MM.1S (cell line): ENCODE measurements around the gene PARPBP.
"Not testable (repeated sequence)": the region's sequence is repeated elsewhere in the genome, so short reads cannot be mapped to it uniquely, and the experiment has no call there.

Experiments
- DNase-seq: peaks from one replicate; pipeline ENCODE4 v3.0.0-alpha.2; 2015
- H2AFZ ChIP-seq: fragments of 300-600 bp; sonication (generic); 2 replicates; pipeline ENCODE4 v1.6.0; 2016; ENCODE audit warnings: antibody characterized with exemption, low read length
- H3F3A ChIP-seq: fragments of 300-600 bp; sonication (generic); 2 replicates; pipeline ENCODE4 v1.6.1; 2016; ENCODE audit warnings: mild to moderate bottlenecking, antibody characterized with exemption, low read length, moderate library complexity, mixed read lengths; ENCODE audit not compliant: insufficient read depth
- H3K27ac ChIP-seq: fragments of 300-600 bp; sonication (generic); 2 replicates; pipeline ENCODE4 v1.5.1; 2016; ENCODE audit warnings: mild to moderate bottlenecking, low read length
- H3K27me3 ChIP-seq: fragments of 300-600 bp; sonication (generic); replicated peaks from 2 replicates; pipeline ENCODE4 v1.6.0; 2016; ENCODE audit warnings: low read length; ENCODE audit not compliant: insufficient read depth
- H3K36me3 ChIP-seq: fragments of 300-600 bp; sonication (generic); replicated peaks from 2 replicates; pipeline ENCODE4 v1.6.1; 2016; ENCODE audit warnings: mild to moderate bottlenecking, low read length, mixed read lengths; ENCODE audit not compliant: insufficient read depth
- H3K4me1 ChIP-seq: fragments of 300-600 bp; sonication (generic); 2 replicates; pipeline ENCODE4 v1.6.1; 2016; ENCODE audit warnings: low read length, mixed read lengths
- H3K4me2 ChIP-seq: fragments of 300-600 bp; sonication (generic); 2 replicates; pipeline ENCODE4 v1.6.0; 2016; ENCODE audit warnings: low read depth, low read length
- H3K4me3 ChIP-seq: fragments of 300-600 bp; sonication (generic); 2 replicates; pipeline ENCODE4 v1.5.1; 2016; ENCODE audit warnings: low read length, mixed read lengths
- H3K79me2 ChIP-seq: fragments of 300-600 bp; sonication (generic); 2 replicates; pipeline ENCODE4 v1.6.1; 2016; ENCODE audit warnings: mixed run types, low read length, mixed read lengths
- H3K9ac ChIP-seq: fragments of 300-600 bp; sonication (generic); 2 replicates; pipeline ENCODE4 v1.6.1; 2016; ENCODE audit warnings: low read length, mixed read lengths
- H3K9me2 ChIP-seq: fragments of 300-600 bp; sonication (generic); replicated peaks from 2 replicates; pipeline ENCODE4 v1.6.1; 2016; ENCODE audit warnings: mild to moderate bottlenecking, low read length, mixed read lengths; ENCODE audit not compliant: insufficient read depth
- H3K9me3 ChIP-seq: fragments of 300-600 bp; sonication (generic); replicated peaks from 2 replicates; pipeline ENCODE4 v1.6.1; 2016; ENCODE audit warnings: mild to moderate bottlenecking, low read length, mixed read lengths; ENCODE audit not compliant: insufficient read depth
- H4K20me1 ChIP-seq: fragments of 300-600 bp; sonication (generic); 2 replicates; pipeline ENCODE4 v1.6.1; 2016; ENCODE audit warnings: mild to moderate bottlenecking, low read length, moderate library complexity, mixed read lengths; ENCODE audit not compliant: insufficient read depth
- EZH2 ChIP-seq: fragments of 300-600 bp; sonication (generic); optimal IDR thresholded peaks from 2 replicates; pipeline ENCODE3; 2017; ENCODE audit warnings: low read depth, mild to moderate bottlenecking, antibody characterized with exemption, low read length, mixed read lengths
- EZH2phosphoT487 ChIP-seq: fragments of 300-600 bp; sonication (generic); IDR thresholded peaks from 2 replicates; pipeline ENCODE4 v1.6.1; 2018; ENCODE audit warnings: antibody characterized with exemption, low read length
- TF ChIP-seq, protein P1 (sequence below): fragments of 300-600 bp; sonication (generic); IDR thresholded peaks from 2 replicates; pipeline ENCODE4 v1.5.1; 2016; ENCODE audit warnings: antibody characterized with exemption, low read length, mixed read lengths

Gene PARPBP

DNA sequence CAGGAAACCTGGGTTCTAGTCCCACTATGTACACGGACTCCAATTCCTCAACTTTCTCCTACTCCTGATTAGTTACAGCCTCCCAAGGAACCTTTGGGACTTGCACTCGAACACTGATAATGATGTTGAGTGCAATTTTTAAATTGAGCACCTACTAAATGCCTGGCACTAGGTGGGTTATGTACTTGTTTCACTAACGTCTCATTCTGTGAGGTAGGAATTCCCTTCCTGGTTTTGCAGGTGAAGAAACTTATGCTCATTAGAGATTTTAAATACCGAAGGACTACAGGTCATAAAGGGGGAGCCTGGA lies 536 bp downstream of the PARPBP start:
- Histone ChIP-seq H3K9ac (peak overlapping the region; percentile 76), H3K4me2 (peak overlapping the region; percentile 92), H3K4me1 (peaks cover 16% of the 10 kb centered on the region; the same call in 1 of the 2 replicates), H2AFZ (peak overlapping the region; percentile 94), H3K36me3 (peaks cover 4% of the 10 kb centered on the region), H3K27ac (peak overlapping the region; percentile 61; the same call in 1 of the 2 replicates), H3K79me2 (peaks cover 49% of the 10 kb centered on the region), H4K20me1 (no peaks in the 10 kb centered on the region), H3K4me3 (peak overlapping the region; percentile 87), H3K9me3 (no peaks in the 10 kb centered on the region), H3K27me3 (no peaks in the 10 kb centered on the region), H3F3A (peaks cover 10% of the 10 kb centered on the region; the same call in 1 of the 2 replicates), H3K9me2 (no peaks in the 10 kb centered on the region)
- DNase-seq = no peak
- no peak for TF ChIP-seq EZH2phosphoT487
- TF ChIP-seq, protein P1, sequence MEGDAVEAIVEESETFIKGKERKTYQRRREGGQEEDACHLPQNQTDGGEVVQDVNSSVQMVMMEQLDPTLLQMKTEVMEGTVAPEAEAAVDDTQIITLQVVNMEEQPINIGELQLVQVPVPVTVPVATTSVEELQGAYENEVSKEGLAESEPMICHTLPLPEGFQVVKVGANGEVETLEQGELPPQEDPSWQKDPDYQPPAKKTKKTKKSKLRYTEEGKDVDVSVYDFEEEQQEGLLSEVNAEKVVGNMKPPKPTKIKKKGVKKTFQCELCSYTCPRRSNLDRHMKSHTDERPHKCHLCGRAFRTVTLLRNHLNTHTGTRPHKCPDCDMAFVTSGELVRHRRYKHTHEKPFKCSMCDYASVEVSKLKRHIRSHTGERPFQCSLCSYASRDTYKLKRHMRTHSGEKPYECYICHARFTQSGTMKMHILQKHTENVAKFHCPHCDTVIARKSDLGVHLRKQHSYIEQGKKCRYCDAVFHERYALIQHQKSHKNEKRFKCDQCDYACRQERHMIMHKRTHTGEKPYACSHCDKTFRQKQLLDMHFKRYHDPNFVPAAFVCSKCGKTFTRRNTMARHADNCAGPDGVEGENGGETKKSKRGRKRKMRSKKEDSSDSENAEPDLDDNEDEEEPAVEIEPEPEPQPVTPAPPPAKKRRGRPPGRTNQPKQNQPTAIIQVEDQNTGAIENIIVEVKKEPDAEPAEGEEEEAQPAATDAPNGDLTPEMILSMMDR = no peak
- no peak for TF ChIP-seq EZH2

DNA sequence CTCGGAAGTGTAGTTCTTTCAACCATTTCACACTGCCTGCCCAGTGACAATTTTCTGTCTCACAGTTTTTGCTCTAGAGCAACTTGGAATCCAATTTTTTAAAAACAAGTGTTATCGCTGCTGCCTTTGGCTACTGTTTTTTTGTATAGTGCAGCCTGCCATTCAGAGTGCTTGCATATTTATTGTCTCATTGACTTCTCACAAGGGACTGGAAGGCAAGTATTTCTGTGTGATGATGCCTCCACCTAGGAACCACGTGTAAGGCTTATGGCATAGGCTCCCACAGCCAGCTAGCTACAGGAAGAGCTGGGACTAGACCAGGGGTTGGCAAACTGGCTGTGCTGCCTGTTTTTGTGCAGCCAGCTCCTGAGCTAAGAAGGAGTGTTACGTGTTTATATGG lies 903 bp downstream of the PARPBP start:
- no peak for TF ChIP-seq EZH2
- TF ChIP-seq, protein P1 = no peak
- TF ChIP-seq EZH2phosphoT487 = no peak
- Histone ChIP-seq H2AFZ (peak overlapping the region; percentile 94), H3K9me2 (no peaks in the 10 kb centered on the region), H4K20me1 (no peaks in the 10 kb centered on the region), H3K4me1 (peaks cover 16% of the 10 kb centered on the region; the same call in 1 of the 2 replicates), H3K27me3 (no peaks in the 10 kb centered on the region), H3K9me3 (no peaks in the 10 kb centered on the region), H3F3A (peaks cover 10% of the 10 kb centered on the region; the same call in 1 of the 2 replicates), H3K4me3 (peak overlapping the region; percentile 87), H3K9ac (peak overlapping the region; percentile 76), H3K36me3 (peaks cover 4% of the 10 kb centered on the region), H3K27ac (peak overlapping the region; percentile 61; the same call in 1 of the 2 replicates), H3K4me2 (peak overlapping the region; percentile 92), H3K79me2 (peaks cover 49% of the 10 kb centered on the region)
- peak; percentile 14 for DNase-seq

DNA sequence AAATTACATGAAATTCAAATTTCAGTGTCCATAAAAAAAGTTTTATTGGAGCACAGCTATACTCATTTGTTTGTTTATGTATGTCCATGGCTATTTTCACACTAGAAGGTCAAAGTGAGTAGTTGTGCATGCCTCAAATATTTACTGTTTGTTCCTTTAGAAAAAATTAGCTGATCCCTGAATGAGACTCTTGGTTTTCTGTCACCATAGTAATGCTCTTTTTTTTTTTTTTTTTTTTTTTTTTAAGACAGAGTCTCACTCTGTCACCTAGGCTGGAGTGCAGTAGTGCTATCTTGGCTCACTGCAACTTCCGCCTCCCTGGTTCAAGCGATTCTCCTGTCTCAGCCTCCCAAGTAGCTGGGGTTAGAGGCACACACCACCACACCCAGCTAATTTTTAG lies 1.3 kb downstream of the PARPBP start:
- Histone ChIP-seq H3K4me1 (peaks cover 16% of the 10 kb centered on the region; the same call in 1 of the 2 replicates), H3K4me2 (peak overlapping the region; percentile 92), H3K4me3 (peak overlapping the region; percentile 87), H3K9ac (peak overlapping the region; percentile 76; the same call in 1 of the 2 replicates), H3K79me2 (peaks cover 49% of the 10 kb centered on the region), H3K27ac (peak overlapping the region; percentile 61; the same call in 1 of the 2 replicates), H2AFZ (peak overlapping the region; percentile 94)
- H3K9me2 ChIP-seq, H3K9me3 ChIP-seq, H3F3A ChIP-seq, H3K27me3 ChIP-seq, H3K36me3 ChIP-seq, DNase-seq, H4K20me1 ChIP-seq: not testable (repeated sequence)

DNA sequence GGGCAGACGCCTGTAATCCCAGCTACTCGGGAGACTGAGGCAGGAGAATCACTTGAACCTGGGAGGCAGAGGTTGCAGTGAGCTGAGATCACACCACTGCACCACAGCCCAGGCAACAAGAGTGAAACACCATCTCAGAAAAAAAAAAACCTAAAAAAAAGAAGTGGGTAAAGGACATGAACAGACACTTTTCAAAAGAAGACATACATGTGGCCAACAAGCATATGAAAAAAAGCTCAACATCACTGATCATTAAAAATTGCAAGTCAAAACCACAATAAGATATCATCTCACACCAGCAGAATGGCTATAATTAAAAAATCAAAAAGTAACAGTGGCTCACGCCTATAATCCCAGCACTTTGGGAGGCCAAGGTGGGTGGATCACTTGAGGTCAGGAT lies 10.7 kb downstream of the PARPBP start:
- not testable (repeated sequence) for H3K4me2 ChIP-seq, H3K36me3 ChIP-seq, H3K9me2 ChIP-seq, DNase-seq, H3F3A ChIP-seq, H3K27ac ChIP-seq, H4K20me1 ChIP-seq, H2AFZ ChIP-seq, H3K9ac ChIP-seq, H3K27me3 ChIP-seq, H3K4me1 ChIP-seq, H3K79me2 ChIP-seq, H3K9me3 ChIP-seq, H3K4me3 ChIP-seq

DNA sequence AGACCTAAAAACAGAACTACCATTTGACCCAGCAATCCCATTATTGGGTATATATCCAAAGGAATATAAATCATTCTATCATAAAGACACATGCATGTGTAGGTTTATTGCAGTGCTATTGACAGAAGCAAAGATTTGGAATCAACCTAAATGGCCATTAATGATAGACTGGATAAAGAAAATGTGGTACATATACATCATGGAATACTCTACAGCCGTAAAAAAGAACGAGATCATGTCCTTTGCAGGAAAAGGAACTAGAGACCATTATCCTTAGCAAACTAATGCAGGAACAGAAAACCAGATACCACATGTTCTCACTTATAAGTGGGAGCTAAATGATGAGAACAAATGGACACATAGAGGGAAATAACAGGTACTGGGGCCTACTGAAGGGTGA lies 11.5 kb downstream of the PARPBP start:
- DNase-seq, H3K9me3 ChIP-seq, H3K4me3 ChIP-seq, H3K79me2 ChIP-seq, H3K27me3 ChIP-seq, H3K27ac ChIP-seq, H2AFZ ChIP-seq, H3K4me2 ChIP-seq, H3K36me3 ChIP-seq, H3F3A ChIP-seq, H3K9ac ChIP-seq, H3K4me1 ChIP-seq, H4K20me1 ChIP-seq, H3K9me2 ChIP-seq: not testable (repeated sequence)

DNA sequence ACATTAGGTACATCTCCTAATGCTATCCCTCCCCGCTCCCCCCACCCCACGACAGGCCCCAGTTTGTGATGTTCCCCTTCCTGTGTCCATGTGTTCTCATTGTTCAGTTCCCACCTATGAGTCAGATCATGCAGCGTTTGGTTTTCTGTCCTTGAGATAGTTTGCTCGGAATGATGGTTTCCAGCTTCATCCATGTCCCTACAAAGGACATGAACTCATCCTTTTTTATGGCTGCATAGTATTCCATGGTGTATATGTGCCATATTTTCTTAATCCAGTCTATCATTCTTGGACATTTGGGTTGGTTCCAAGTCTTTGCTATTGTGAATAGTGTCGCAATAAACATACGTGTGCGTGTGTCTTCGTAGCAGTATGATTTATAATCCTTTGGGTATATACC lies 17.6 kb downstream of the PARPBP start:
- not testable (repeated sequence) for H3K9me3 ChIP-seq, DNase-seq, H3K36me3 ChIP-seq, H3F3A ChIP-seq, H3K4me3 ChIP-seq, H2AFZ ChIP-seq, H3K4me1 ChIP-seq, H4K20me1 ChIP-seq, H3K9me2 ChIP-seq, H3K9ac ChIP-seq, H3K27ac ChIP-seq, H3K79me2 ChIP-seq, H3K27me3 ChIP-seq, H3K4me2 ChIP-seq
